ENCODE measurements around the gene DEFB132. TPM values are rescaled to one million over a fixed set of nuclear protein-coding genes. Genes with fewer than 3 reads are reported as not detected.

DEFB132 gene
- total and polyA plus RNA-seq, 2 of the 13 experiments (the other 11 are each of a cell fraction or from before 2014, with no cell fraction given) = not detected

DNA sequence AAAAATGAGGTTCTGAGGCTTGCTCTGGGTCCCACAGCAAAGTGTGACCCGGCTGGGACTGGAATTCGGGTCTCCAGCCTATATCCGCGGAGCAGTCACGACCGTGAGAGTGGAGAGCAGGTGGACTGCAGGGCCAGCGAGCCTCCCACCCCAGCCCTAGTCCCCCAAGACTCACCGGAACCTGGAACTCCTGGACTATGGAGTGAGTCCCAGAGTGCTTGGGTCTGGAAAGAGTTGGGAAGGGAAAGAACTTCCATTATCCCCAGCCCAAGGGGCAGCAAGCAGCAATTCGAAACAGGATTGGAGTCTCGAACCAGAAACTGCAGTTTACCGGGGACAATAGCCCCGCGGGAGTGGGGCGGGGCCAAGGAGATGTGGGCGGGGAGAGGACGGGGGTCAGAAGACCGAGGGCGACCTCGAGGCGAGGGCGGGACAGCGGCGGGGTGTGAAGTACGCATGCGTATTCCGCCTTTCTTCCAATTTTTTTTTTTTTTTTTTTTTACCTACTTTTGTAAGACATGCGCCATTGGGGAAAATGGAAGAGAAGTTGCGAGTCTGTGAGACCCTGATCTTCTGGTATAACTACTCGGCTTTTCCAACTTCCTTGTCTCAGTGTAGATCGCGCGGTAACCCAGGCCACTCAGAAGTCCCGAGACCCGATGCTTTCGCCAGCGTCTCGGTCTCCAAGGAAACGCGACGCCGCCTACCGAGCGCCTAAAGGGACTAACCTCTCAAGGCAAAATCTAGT, 32.7 kb downstream of the DEFB132 start, which contains the start of gene C20orf96 (continued):
- TF ChIP-seq, protein P1, sequence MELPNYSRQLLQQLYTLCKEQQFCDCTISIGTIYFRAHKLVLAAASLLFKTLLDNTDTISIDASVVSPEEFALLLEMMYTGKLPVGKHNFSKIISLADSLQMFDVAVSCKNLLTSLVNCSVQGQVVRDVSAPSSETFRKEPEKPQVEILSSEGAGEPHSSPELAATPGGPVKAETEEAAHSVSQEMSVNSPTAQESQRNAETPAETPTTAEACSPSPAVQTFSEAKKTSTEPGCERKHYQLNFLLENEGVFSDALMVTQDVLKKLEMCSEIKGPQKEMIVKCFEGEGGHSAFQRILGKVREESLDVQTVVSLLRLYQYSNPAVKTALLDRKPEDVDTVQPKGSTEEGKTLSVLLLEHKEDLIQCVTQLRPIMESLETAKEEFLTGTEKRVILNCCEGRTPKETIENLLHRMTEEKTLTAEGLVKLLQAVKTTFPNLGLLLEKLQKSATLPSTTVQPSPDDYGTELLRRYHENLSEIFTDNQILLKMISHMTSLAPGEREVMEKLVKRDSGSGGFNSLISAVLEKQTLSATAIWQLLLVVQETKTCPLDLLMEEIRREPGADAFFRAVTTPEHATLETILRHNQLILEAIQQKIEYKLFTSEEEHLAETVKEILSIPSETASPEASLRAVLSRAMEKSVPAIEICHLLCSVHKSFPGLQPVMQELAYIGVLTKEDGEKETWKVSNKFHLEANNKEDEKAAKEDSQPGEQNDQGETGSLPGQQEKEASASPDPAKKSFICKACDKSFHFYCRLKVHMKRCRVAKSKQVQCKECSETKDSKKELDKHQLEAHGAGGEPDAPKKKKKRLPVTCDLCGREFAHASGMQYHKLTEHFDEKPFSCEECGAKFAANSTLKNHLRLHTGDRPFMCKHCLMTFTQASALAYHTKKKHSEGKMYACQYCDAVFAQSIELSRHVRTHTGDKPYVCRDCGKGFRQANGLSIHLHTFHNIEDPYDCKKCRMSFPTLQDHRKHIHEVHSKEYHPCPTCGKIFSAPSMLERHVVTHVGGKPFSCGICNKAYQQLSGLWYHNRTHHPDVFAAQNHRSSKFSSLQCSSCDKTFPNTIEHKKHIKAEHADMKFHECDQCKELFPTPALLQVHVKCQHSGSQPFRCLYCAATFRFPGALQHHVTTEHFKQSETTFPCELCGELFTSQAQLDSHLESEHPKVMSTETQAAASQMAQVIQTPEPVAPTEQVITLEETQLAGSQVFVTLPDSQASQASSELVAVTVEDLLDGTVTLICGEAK (IDR thresholded peaks at IDR 0.05) = no peak
- TF ChIP-seq, protein P1 (CRISPR knock-in tag; IDR thresholded peaks at IDR 0.05) = no peak
- TF ChIP-seq PHB2 (IDR thresholded peaks at IDR 0.05; ENCODE audit: partially characterized antibody) (no peak), ZNF33B (CRISPR knock-in tag; IDR thresholded peaks at IDR 0.05) (peak; percentile 66; the same call in 1 of the 2 replicates), STAG1 (CRISPR knock-in tag; IDR thresholded peaks at IDR 0.05) (no peak; the same call in none of the 2 replicates), AHR (CRISPR knock-in tag; IDR thresholded peaks at IDR 0.05) (peak; percentile 58; the same call in 1 of the 2 replicates), IRX3 (CRISPR knock-in tag; IDR thresholded peaks at IDR 0.05; ENCODE audit: borderline replicate concordance, low read depth) (0 out of 2 replicates have a peak, but pooled peaks have one; percentile 45), ZNF337 (CRISPR knock-in tag; IDR thresholded peaks at IDR 0.05; ENCODE audit: borderline replicate concordance, low read depth) (no peak), ZBTB42 (CRISPR knock-in tag; IDR thresholded peaks at IDR 0.05) (peak; percentile 48; the same call in 1 of the 2 replicates), ZFY (CRISPR knock-in tag; IDR thresholded peaks at IDR 0.05) (peak; percentile 70), EP300 (IDR thresholded peaks at IDR 0.05; ENCODE audit: low read depth in 2 of 2, low read length in 2 of 2) (peak in 1 of 2 experiments; percentile 4; a peak in 1 of 4 replicates), EP300 (CRISPR knock-in tag; IDR thresholded peaks at IDR 0.05; ENCODE audit: borderline replicate concordance) (no peak; the same call in 1 of the 2 replicates), RBM39 (IDR thresholded peaks at IDR 0.05; ENCODE audit: low read depth, low read length, poor library complexity, severe bottlenecking) (peak; percentile 87), ZNF205 (CRISPR knock-in tag; IDR thresholded peaks at IDR 0.05) (no peak; the same call in 1 of the 2 replicates), DR1 (CRISPR knock-in tag; IDR thresholded peaks at IDR 0.05) (no peak), ARNT (IDR thresholded peaks at IDR 0.05) (no peak)
- TF ChIP-seq, protein P2, sequence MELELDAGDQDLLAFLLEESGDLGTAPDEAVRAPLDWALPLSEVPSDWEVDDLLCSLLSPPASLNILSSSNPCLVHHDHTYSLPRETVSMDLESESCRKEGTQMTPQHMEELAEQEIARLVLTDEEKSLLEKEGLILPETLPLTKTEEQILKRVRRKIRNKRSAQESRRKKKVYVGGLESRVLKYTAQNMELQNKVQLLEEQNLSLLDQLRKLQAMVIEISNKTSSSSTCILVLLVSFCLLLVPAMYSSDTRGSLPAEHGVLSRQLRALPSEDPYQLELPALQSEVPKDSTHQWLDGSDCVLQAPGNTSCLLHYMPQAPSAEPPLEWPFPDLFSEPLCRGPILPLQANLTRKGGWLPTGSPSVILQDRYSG (CRISPR knock-in tag; IDR thresholded peaks at IDR 0.05) = no peak
- TF ChIP-seq, protein P3, sequence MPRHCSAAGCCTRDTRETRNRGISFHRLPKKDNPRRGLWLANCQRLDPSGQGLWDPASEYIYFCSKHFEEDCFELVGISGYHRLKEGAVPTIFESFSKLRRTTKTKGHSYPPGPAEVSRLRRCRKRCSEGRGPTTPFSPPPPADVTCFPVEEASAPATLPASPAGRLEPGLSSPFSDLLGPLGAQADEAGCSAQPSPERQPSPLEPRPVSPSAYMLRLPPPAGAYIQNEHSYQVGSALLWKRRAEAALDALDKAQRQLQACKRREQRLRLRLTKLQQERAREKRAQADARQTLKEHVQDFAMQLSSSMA (CRISPR knock-in tag; IDR thresholded peaks at IDR 0.05) = no peak
- TF ChIP-seq, protein P4, sequence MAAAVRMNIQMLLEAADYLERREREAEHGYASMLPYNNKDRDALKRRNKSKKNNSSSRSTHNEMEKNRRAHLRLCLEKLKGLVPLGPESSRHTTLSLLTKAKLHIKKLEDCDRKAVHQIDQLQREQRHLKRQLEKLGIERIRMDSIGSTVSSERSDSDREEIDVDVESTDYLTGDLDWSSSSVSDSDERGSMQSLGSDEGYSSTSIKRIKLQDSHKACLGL (CRISPR knock-in tag; IDR thresholded peaks at IDR 0.05) = peak; percentile 70; the same call in 1 of the 2 replicates

Measured in HepG2 (cell line).